Keratinocyte (primary cell): ENCODE data around the gene CUBN. TPM values are rescaled to one million over a fixed set of nuclear protein-coding genes. Genes with fewer than 3 reads are reported as not detected.

ENCODE experiments used
- DNase-seq: peaks from one replicate; pipeline ENCODE4 v3.0.0-alpha.2; 2011; ENCODE audit warnings: low read depth, missing footprints, low spot score
- FAIRE-seq: peaks from 2 replicates; lab custom pipeline; 2011; peaks lifted over from hg19 to GRCh38; lab: Jason Lieb, UNC
- H2AFZ ChIP-seq: 2 replicates; pipeline ENCODE4 v1.6.0; 2012; ENCODE audit warnings: low read length, control low read depth, inconsistent platforms; ENCODE audit not compliant: control insufficient read depth
- H3K27ac ChIP-seq: 2 replicates; pipeline ENCODE4 v1.5.1; 2011; ENCODE audit warnings: low read length; ENCODE audit not compliant: control insufficient read depth, insufficient read depth
- H3K27me3 ChIP-seq: 3 replicates; pipeline ENCODE4 v1.6.0; 2011; ENCODE audit warnings: low read length; ENCODE audit not compliant: control insufficient read depth, insufficient read depth; ENCODE audit errors: extremely low read depth
- H3K36me3 ChIP-seq, 2 experiments: 2 replicates in 1 of 2; 3 replicates in 1 of 2; pipeline ENCODE4 v1.5.1; 2011; ENCODE audit warnings: low read length in 2 of 2, mild to moderate bottlenecking in 1 of 2; ENCODE audit not compliant: control insufficient read depth in 2 of 2, insufficient read depth in 2 of 2; ENCODE audit errors: extremely low read depth in 1 of 2
- H3K4me1 ChIP-seq: 3 replicates; pipeline ENCODE4 v1.5.1; 2011; ENCODE audit warnings: low read length; ENCODE audit not compliant: control insufficient read depth, insufficient read depth; ENCODE audit errors: extremely low read depth
- H3K4me2 ChIP-seq: 3 replicates; pipeline ENCODE4 v1.6.0; 2011; ENCODE audit warnings: low read depth, low read length; ENCODE audit not compliant: control insufficient read depth, insufficient read depth; ENCODE audit errors: extremely low read depth
- H3K4me3 ChIP-seq, 3 experiments: fragments of 200-600 bp in 1 of 3; sonication (generic) in 1 of 3; 2 replicates in 2 of 3; 3 replicates in 1 of 3; pipeline ENCODE4 v1.5.1; 2011 to 2016; ENCODE audit warnings: low read length in 3 of 3, mild to moderate bottlenecking in 3 of 3, control low read depth in 2 of 3, inconsistent platforms in 1 of 3, low read depth in 1 of 3, mixed read lengths in 1 of 3, mixed run types in 1 of 3, moderate library complexity in 1 of 3; ENCODE audit not compliant: control insufficient read depth in 2 of 3, insufficient read depth in 2 of 3; ENCODE audit errors: extremely low read depth in 1 of 3
- H3K79me2 ChIP-seq: 2 replicates; pipeline ENCODE4 v1.6.0; 2012; ENCODE audit warnings: low read length; ENCODE audit not compliant: control insufficient read depth, insufficient read depth
- H3K9ac ChIP-seq: 3 replicates; pipeline ENCODE4 v1.6.0; 2011; ENCODE audit warnings: low read length; ENCODE audit not compliant: control insufficient read depth, insufficient read depth; ENCODE audit errors: extremely low read depth
- H3K9me1 ChIP-seq: 3 replicates; pipeline ENCODE4 v1.6.0; 2011; ENCODE audit warnings: low read length; ENCODE audit not compliant: control insufficient read depth, insufficient read depth; ENCODE audit errors: extremely low read depth
- H3K9me3 ChIP-seq: 2 replicates; pipeline ENCODE4 v1.5.1; 2012; ENCODE audit warnings: low read depth, low read length; ENCODE audit not compliant: control insufficient read depth
- H4K20me1 ChIP-seq: 3 replicates; pipeline ENCODE4 v1.6.0; 2011; ENCODE audit warnings: low read length; ENCODE audit not compliant: control insufficient read depth, insufficient read depth; ENCODE audit errors: extremely low read depth
- EZH2 ChIP-seq: IDR thresholded peaks from one replicate; pipeline ENCODE4 v1.6.1; 2012; ENCODE audit warnings: inconsistent platforms, mild to moderate bottlenecking, low read length, moderate library complexity
- dilution Hi-C: fragments of 300-500 bp; cut with MboI; formaldehyde crosslinking; loops from one replicate; pipeline ENCODE4 v1.7.0; 2020; ENCODE audit warnings: low sequenced_read_pairs; ENCODE audit not compliant: extremely low pct_ligation_motif_present
- polyA plus RNA-seq, 5 experiments: library from polyadenylated mRNA; depleted of rRNA in 3 of 5; stranded (reverse) in 3 of 5; stranded (forward) in 1 of 5; unstranded in 1 of 5; fragments of >200 nt; gene quantifications; 1 replicate in 1 of 5; 2 replicates in 3 of 5; 3 replicates in 1 of 5; pipeline versions ENCODE4 v1.2.1 to v1.2.3, GENCODE V29; 2011 to 2012; ENCODE audit warnings: missing spikeins in 2 of 5, low read depth in 1 of 5, low replicate concordance in 1 of 5
- TF ChIP-seq, protein P1 (sequence below), 3 experiments: IDR thresholded peaks in 1 of 3; conservative IDR thresholded peaks in 1 of 3; optimal IDR thresholded peaks in 1 of 3; 2 replicates in 2 of 3; 3 replicates in 1 of 3; pipeline versions ENCODE3 to v1.5.1; 2011; ENCODE audit warnings: low read length in 3 of 3, mild to moderate bottlenecking in 3 of 3, moderate library complexity in 2 of 3, control low read depth in 1 of 3, inconsistent platforms in 1 of 3; ENCODE audit not compliant: insufficient read depth in 2 of 3; ENCODE audit errors: extremely low read depth in 1 of 3

CUBN gene
- polyA plus RNA-seq, 1 donor (not counting 4 experiments of a cell fraction or from before 2014, with no cell fraction given), result 0.07 TPM

DNA sequence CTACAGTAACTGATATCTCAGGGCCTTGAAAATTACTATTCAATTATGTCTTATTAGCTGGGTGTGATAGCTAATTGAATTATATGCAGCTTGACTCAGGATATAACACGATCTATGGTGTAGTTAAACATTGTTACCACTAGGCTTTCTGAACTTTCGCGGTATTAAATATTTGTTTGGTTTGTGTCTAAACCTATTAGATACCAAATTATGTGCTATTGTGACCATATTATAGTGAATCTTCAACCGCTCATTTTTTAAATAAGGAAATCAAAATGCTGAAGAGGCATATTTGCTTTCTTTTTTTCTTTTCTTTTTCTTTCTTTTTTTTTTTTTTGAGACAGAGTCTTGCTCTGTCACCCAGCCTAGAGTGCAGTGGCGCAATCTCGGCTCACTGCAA is 213.1 kb downstream of the CUBN start:
- H2AFZ ChIP-seq, result no peak overlapping the region
- dilution Hi-C loops, result no loop called here
- no peaks in the 10 kb centered on the region for H3K9me1 ChIP-seq
- H3K27me3 ChIP-seq, result no peaks in the 10 kb centered on the region
- H3K9ac ChIP-seq, result no peak overlapping the region
- H4K20me1 ChIP-seq, result no peaks in the 10 kb centered on the region
- H3K4me3 ChIP-seq, result no peak overlapping the region
- no peak for TF ChIP-seq EZH2
- TF ChIP-seq, protein P1, sequence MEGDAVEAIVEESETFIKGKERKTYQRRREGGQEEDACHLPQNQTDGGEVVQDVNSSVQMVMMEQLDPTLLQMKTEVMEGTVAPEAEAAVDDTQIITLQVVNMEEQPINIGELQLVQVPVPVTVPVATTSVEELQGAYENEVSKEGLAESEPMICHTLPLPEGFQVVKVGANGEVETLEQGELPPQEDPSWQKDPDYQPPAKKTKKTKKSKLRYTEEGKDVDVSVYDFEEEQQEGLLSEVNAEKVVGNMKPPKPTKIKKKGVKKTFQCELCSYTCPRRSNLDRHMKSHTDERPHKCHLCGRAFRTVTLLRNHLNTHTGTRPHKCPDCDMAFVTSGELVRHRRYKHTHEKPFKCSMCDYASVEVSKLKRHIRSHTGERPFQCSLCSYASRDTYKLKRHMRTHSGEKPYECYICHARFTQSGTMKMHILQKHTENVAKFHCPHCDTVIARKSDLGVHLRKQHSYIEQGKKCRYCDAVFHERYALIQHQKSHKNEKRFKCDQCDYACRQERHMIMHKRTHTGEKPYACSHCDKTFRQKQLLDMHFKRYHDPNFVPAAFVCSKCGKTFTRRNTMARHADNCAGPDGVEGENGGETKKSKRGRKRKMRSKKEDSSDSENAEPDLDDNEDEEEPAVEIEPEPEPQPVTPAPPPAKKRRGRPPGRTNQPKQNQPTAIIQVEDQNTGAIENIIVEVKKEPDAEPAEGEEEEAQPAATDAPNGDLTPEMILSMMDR (optimal IDR thresholded peaks at IDR 0.05 in 1 of 3, IDR thresholded peaks at IDR 0.05 in 1 of 3, conservative IDR thresholded peaks at IDR 0.05 in 1 of 3; ENCODE audit: extremely low read depth in 1 of 3, insufficient read depth in 2 of 3, low read length in 3 of 3), result no peak
- H3K4me1 ChIP-seq, result no peaks in the 10 kb centered on the region
- H3K27ac ChIP-seq, result no peak overlapping the region
- no peak overlapping the region for H3K4me2 ChIP-seq
- H3K9me3 ChIP-seq, result no peaks in the 10 kb centered on the region
- no peaks in the 10 kb centered on the region for H3K36me3 ChIP-seq
- H3K79me2 ChIP-seq, result no peaks in the 10 kb centered on the region
- DNase-seq (no peak), FAIRE-seq (no peak)

DNA sequence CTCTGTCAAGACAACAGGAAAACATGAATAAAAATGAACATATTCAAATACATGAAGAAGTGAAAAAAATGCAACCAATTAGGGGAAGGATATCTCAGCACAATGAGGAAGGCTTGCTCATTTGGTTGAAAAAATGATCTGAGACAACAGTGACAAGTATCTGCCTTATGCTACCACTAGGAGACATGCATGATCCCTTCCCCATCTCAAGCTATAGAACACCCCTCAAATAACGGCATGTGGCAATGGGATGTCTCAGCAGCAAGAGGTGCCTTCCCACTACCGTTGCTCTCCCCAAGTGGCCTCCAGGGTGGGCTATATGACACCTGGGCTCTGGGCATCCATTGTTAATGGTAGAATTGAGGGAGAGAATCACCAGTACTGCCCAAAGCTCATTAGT is 214.3 kb downstream of the CUBN start:
- Histone ChIP-seq H3K9me3 (no peaks in the 10 kb centered on the region), H3K79me2 (no peaks in the 10 kb centered on the region), H3K9ac (no peak overlapping the region), H4K20me1 (no peaks in the 10 kb centered on the region), H3K4me3 (no peak overlapping the region), H3K27me3 (no peaks in the 10 kb centered on the region), H3K4me1 (no peaks in the 10 kb centered on the region), H2AFZ (no peak overlapping the region), H3K27ac (no peak overlapping the region), H3K9me1 (no peaks in the 10 kb centered on the region), H3K4me2 (no peak overlapping the region), H3K36me3 (no peaks in the 10 kb centered on the region)
- FAIRE-seq (no peak), DNase-seq (no peak)
- dilution Hi-C loops, result no loop called here
- TF ChIP-seq EZH2, result no peak
- TF ChIP-seq, protein P1 (optimal IDR thresholded peaks at IDR 0.05 in 1 of 3, IDR thresholded peaks at IDR 0.05 in 1 of 3, conservative IDR thresholded peaks at IDR 0.05 in 1 of 3; ENCODE audit: extremely low read depth in 1 of 3, insufficient read depth in 2 of 3, low read length in 3 of 3), result peak in 2 of 3 experiments; percentile 9
